ENCODE measurements around the gene TRABD2A.
A peak's percentile ranks its signal among the peaks of the same experiment; 100 is the strongest.

Gene TRABD2A

DNA sequence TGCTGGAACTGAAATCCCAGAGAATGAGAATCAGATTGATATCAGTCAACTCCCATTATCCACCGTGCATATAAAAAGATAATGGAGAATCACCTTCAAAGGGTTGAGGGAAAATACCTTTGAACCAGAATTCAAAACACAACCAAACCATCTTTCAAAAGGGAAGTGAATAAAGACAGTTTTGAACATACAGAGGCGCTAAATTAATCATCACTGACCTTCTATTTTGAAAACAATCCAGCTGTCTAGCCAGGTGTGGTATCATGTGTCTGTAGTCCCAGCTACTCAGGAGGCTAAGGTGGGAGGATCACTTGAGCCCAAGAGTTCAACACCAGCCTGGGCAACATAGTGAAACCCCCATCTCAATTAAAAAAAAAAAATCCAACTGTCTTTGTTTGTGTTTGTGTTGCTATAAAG lies 63.6 kb downstream of the TRABD2A start:
- Histone ChIP-seq H3K9me3 (replicated peaks; ENCODE audit: insufficient read depth, low read length) (no peaks in the 10 kb centered on the region), H3K9me2 (replicated peaks; ENCODE audit: insufficient read depth, low read length) (no peaks in the 10 kb centered on the region), H3K4me3 (ENCODE audit: low read length) (peak overlapping the region; percentile 14; the same call in 1 of the 2 replicates), H3F3A (ENCODE audit: insufficient read depth, low read length) (peaks cover 18% of the 10 kb centered on the region), H3K9ac (ENCODE audit: low read length) (peak overlapping the region; percentile 24; the same call in 1 of the 2 replicates), H3K4me2 (ENCODE audit: low read depth, low read length) (peak overlapping the region; percentile 75), H3K27me3 (replicated peaks; ENCODE audit: insufficient read depth, low read length) (no peaks in the 10 kb centered on the region), H3K79me2 (ENCODE audit: low read length) (no peaks in the 10 kb centered on the region), H3K27ac (ENCODE audit: low read length) (peak overlapping the region; percentile 90), H3K4me1 (ENCODE audit: low read length) (peaks cover 33% of the 10 kb centered on the region), H2AFZ (ENCODE audit: low read length) (no peak overlapping the region), H3K36me3 (replicated peaks; ENCODE audit: insufficient read depth, low read length) (no peaks in the 10 kb centered on the region), H4K20me1 (ENCODE audit: insufficient read depth, low read length) (no peaks in the 10 kb centered on the region)
- DNase-seq: peak; percentile 92
- TF ChIP-seq, protein P1, sequence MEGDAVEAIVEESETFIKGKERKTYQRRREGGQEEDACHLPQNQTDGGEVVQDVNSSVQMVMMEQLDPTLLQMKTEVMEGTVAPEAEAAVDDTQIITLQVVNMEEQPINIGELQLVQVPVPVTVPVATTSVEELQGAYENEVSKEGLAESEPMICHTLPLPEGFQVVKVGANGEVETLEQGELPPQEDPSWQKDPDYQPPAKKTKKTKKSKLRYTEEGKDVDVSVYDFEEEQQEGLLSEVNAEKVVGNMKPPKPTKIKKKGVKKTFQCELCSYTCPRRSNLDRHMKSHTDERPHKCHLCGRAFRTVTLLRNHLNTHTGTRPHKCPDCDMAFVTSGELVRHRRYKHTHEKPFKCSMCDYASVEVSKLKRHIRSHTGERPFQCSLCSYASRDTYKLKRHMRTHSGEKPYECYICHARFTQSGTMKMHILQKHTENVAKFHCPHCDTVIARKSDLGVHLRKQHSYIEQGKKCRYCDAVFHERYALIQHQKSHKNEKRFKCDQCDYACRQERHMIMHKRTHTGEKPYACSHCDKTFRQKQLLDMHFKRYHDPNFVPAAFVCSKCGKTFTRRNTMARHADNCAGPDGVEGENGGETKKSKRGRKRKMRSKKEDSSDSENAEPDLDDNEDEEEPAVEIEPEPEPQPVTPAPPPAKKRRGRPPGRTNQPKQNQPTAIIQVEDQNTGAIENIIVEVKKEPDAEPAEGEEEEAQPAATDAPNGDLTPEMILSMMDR (IDR thresholded peaks at IDR 0.05; ENCODE audit: low read length): no peak
- TF ChIP-seq EZH2 (optimal IDR thresholded peaks at IDR 0.05; ENCODE audit: low read depth, low read length) (no peak), EZH2phosphoT487 (IDR thresholded peaks at IDR 0.05; ENCODE audit: low read length) (no peak)

DNA sequence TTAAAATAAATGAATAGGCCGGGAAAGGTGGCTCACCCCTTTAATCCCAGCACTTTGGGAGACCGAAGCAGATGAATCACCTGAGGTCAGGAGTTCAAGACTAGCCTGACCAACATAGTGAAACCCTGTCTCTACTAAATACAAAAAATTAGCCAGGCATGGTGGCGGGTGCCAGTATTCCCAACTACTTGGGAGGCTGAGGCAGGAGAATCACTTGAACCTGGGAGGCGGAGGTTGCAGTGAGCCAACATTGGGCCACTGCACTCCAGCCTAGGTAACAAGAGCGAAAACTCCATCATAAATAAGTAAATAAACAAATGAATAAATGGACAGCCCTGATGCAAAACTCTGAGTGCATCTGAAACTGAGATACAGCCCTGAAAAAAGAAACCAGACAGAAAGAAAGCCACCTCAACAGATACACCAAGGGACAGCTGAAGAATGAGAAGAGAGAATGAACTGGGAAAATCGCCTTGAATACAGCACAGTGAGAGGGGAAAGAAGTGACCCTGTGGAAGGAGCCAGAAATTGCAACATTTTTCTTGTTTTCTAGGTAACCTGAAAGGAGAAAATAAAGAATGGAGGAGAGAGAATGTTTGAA lies 64.4 kb downstream of the TRABD2A start:
- Histone ChIP-seq H3K4me3 (ENCODE audit: low read length) (peak overlapping the region; percentile 14), H3K36me3 (replicated peaks; ENCODE audit: insufficient read depth, low read length) (no peaks in the 10 kb centered on the region), H2AFZ (ENCODE audit: low read length) (no peak overlapping the region), H3K9me3 (replicated peaks; ENCODE audit: insufficient read depth, low read length) (no peaks in the 10 kb centered on the region), H3K79me2 (ENCODE audit: low read length) (no peaks in the 10 kb centered on the region), H3K4me2 (ENCODE audit: low read depth, low read length) (peak overlapping the region; percentile 75), H3K9ac (ENCODE audit: low read length) (peak overlapping the region; percentile 24; the same call in 1 of the 2 replicates), H3F3A (ENCODE audit: insufficient read depth, low read length) (peaks cover 18% of the 10 kb centered on the region), H4K20me1 (ENCODE audit: insufficient read depth, low read length) (no peaks in the 10 kb centered on the region), H3K9me2 (replicated peaks; ENCODE audit: insufficient read depth, low read length) (no peaks in the 10 kb centered on the region), H3K27me3 (replicated peaks; ENCODE audit: insufficient read depth, low read length) (no peaks in the 10 kb centered on the region), H3K4me1 (ENCODE audit: low read length) (peaks cover 33% of the 10 kb centered on the region), H3K27ac (ENCODE audit: low read length) (peak overlapping the region; percentile 90)
- peak; percentile 71 for DNase-seq
- TF ChIP-seq EZH2phosphoT487 (IDR thresholded peaks at IDR 0.05; ENCODE audit: low read length) (no peak), EZH2 (optimal IDR thresholded peaks at IDR 0.05; ENCODE audit: low read depth, low read length) (no peak)
- TF ChIP-seq, protein P1 (IDR thresholded peaks at IDR 0.05; ENCODE audit: low read length): no peak

DNA sequence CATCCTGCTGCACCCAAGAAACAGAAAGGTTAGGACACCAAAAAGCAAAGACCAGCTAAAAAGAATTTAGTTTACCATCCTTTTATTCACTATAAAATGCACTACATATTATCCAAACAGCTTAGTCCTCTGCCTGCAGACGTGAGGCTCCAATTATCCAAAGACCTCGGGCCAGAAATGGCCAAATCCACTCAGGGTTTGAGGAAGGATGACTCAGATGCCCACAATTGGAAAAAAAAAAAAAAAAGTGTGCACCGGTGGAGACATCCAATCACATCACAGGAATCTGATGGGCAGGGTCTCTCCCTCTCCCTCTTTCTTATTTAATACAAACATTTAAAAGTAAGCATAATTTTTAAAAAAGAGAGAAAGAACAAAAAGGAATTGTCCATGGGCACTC lies 65.7 kb downstream of the TRABD2A start:
- Histone ChIP-seq H3K36me3 (replicated peaks; ENCODE audit: insufficient read depth, low read length) (no peaks in the 10 kb centered on the region), H3K27me3 (replicated peaks; ENCODE audit: insufficient read depth, low read length) (no peaks in the 10 kb centered on the region), H2AFZ (ENCODE audit: low read length) (no peak overlapping the region), H3K27ac (ENCODE audit: low read length) (no peak overlapping the region), H3K4me3 (ENCODE audit: low read length) (no peak overlapping the region), H3K9me2 (replicated peaks; ENCODE audit: insufficient read depth, low read length) (no peaks in the 10 kb centered on the region), H3K4me2 (ENCODE audit: low read depth, low read length) (no peak overlapping the region), H3K9ac (ENCODE audit: low read length) (no peak overlapping the region), H3K79me2 (ENCODE audit: low read length) (no peaks in the 10 kb centered on the region), H3K9me3 (replicated peaks; ENCODE audit: insufficient read depth, low read length) (no peaks in the 10 kb centered on the region), H3F3A (ENCODE audit: insufficient read depth, low read length) (peaks cover 18% of the 10 kb centered on the region), H4K20me1 (ENCODE audit: insufficient read depth, low read length) (no peaks in the 10 kb centered on the region), H3K4me1 (ENCODE audit: low read length) (peaks cover 33% of the 10 kb centered on the region)
- TF ChIP-seq, protein P1 (IDR thresholded peaks at IDR 0.05; ENCODE audit: low read length): no peak
- TF ChIP-seq EZH2 (optimal IDR thresholded peaks at IDR 0.05; ENCODE audit: low read depth, low read length) (no peak), EZH2phosphoT487 (IDR thresholded peaks at IDR 0.05; ENCODE audit: low read length) (no peak)
- DNase-seq: no peak
